Umbilical cord (tissue), 2 donors: ENCODE results near the gene ABCC6. TPM values are rescaled to one million over a fixed set of nuclear protein-coding genes. Genes with fewer than 3 reads are reported as not detected.
"Not testable (repeated sequence)": the region's sequence is repeated elsewhere in the genome, so short reads cannot be mapped to it uniquely, and the experiment has no call there.

Experiments
- DNase-seq: peaks from one replicate; pipeline ENCODE4 v3.0.0-alpha.2; 2015; ENCODE audit warnings: low spot score
- total RNA-seq: library from RNA; depleted of rRNA; stranded (reverse); fragments of >200 nt; gene quantifications from one replicate; pipeline ENCODE4 v1.2.3, GENCODE V29; 2014; ENCODE audit warnings: low replicate concordance; ENCODE audit not compliant: insufficient read depth

Gene ABCC6
- total RNA-seq, 1 donor from 2014 or later, result 0.96 TPM

- DNase-seq, result no peak
Measured at GRCh38 chr16:16112450-16113053, 110.7 kb downstream of the ABCC6 start.

- no peak for DNase-seq
Measured at GRCh38 chr16:16111639-16112038, 111.7 kb downstream of the ABCC6 start.

DNA sequence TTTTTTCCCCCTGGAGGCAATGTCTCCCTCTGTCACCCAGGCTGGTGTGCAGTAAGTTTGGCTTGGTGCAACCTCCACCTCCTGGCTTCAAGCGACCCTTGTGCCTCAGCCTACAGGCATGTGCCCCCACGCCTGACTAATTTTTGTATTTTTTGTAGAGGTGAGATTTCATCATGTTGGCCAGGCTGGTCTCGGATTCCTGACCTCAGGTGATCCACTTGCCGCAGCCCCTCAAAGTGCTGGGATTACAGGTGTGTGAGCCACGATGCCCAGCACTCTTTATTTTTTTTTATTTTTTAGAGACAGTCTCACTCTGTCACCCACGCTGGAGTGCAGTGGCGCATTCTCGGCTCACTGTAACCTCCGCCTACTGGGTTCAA lies 113.2 kb downstream of the ABCC6 start:
- DNase-seq, result no peak

DNA sequence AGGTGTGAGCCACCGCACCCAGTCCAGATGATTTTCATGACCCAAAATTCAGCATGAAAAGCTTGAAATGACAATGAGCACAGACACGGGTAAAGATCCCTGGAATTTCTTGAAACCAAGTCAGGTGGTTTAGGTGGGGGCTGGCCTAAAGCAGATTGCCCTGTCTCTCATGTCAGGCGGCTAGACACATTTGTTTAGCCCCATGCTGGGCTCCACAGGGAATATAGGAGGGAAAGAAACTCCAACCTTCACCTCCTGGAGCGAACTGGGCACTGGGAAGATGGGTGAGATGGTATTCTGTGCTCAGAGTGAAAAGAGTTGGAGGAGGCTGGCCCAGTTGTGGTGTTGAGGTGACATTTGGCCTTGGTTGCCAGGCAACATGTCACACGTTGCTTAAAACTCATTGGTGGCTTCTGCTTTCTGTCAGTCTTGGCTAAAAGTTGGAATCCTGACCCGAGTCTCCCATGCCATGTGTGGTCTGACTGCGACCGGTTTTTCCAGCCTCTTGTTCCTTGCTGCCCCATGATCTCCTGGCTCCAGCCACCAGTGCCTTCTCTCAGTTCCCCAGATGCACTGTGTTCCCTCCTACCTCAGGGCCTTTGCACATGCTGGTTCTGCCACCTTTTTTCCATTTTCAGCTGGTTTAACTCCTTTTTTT lies 113.7 kb downstream of the ABCC6 start:
- no peak for DNase-seq

DNA sequence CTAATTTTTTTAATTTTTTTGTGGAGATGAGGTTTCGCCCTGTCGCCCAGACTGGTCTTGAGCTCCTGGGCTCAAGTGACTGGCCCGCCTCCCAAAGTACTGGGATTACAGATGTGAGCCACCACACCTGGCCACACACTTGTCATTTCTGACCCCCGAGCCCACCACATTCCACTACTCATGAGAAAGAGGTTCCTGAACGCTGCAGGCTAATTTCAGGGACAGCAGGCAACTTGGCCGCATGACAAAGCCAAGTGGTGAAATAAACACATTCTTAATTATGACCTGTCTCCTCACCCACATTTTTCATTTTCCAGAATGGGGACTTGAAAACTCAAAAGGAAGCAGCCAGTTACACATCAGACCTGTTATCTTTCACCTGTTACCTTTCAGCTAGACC lies 114.5 kb downstream of the ABCC6 start:
- DNase-seq, result no peak

DNA sequence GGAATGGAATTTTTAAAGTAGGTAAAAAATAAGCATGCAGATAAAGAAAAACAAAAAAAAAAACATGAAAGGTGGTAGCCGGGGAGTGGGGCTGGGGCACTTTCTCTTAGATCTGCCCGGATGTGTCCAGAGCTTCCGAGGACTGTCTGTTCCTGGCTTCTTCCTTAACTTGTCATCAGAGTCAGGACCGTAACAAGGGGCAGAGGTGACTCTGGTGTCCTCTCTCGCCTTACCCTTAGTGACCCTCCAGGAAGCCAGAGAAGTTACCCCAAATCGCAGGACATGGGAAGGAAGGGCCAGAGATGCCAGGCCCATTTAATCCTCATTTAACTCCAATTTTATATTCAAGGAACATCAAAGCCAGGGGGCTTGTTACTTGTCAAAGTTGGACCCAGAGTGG lies 115.5 kb downstream of the ABCC6 start:
- DNase-seq, result no peak

GRCh38 chr16:16106466-16106865 lies 116.8 kb downstream of the ABCC6 start:
- no peak for DNase-seq

- DNase-seq, result no peak
Measured at GRCh38 chr16:16105646-16106045, 117.6 kb downstream of the ABCC6 start.

DNA sequence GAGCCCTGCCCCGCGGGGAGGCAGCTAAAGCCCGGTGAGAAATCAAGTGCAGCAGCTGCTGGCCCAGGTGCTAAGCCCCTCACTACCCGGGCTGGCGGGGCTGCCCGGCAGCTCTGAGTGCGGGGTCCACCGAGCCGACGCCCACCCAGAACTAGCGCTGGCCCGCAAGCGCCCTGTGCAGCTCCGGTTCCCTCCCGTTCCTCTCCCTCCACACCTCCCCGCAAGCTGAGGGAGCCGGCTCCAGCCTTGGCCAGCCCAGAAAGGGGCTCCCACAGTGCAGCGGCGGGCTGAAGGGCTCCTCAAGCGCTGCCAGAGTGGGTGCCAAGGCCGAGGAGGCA lies 118.5 kb downstream of the ABCC6 start:
- not testable (repeated sequence) for DNase-seq

DNA sequence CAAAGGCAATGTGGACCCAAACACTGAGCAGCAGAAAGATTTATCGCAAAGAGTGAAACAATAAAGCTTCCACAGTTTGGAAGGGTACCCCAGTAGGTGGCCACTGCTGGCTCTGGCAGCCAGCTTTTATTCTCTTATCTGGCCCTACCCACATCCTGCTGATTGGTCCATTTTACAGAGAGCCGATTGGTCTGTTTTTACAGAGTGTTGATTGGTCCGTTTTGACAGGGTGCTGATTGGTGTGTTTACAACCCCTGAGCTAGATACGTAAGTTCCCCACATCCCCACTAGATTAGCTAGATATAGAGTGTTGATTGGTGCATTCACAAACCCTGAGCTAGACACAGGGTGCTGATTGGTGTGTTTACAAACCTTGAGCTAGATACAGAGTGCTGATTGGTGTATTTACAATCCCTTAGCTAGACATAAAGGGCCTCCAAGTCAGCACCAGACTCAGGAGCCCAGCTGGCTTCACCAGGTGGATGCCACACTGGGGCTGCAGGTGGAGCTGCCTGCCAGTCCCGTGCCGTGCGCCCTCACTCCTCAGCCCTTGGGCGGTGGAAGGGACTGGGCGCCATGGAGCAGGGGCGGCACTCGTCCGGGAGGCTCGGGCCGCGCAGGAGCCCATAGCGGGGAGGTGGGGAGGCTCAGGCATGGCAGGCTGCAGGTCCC lies 119.0 kb downstream of the ABCC6 start:
- DNase-seq, result not testable (repeated sequence)

DNA sequence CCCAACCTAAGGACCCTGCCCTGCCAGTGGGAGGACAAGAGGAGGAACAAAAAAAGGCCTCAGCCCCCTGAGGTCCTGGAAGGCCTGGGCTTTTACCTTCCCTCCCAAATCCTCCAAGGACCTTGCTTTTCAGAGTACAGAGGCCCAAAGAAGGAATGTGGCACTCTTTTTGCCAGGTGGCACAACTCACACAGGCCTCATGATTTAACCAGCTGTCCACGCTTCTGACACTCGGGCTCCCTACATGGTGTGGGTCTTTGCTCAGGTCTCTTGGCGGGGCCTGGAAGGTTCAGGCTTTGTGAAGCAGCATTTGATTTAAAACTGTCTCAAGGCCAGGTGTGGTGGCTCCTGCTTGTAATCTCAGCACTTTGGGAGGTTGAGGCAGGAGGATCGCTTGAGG lies 120.6 kb downstream of the ABCC6 start:
- no peak for DNase-seq

DNA sequence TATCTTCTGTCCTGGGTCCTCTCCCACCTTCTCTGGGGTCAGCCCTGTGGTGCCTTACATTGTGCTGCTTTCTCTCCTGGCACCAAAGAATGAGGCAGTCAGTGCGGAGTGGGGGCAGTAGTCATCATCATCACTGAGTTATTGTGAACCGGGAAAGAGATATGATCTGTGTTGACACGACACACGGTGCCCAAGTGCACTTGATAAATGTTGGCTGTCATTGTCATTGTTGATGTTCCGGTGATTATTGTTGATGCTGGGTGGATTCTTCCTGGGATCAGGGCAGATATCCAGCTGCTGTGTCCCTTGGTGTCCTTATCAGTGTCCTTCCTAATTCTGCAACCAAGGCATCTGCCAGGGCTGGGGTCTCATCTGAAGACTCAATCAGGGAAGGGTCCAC lies 121.7 kb downstream of the ABCC6 start:
- no peak for DNase-seq

DNA sequence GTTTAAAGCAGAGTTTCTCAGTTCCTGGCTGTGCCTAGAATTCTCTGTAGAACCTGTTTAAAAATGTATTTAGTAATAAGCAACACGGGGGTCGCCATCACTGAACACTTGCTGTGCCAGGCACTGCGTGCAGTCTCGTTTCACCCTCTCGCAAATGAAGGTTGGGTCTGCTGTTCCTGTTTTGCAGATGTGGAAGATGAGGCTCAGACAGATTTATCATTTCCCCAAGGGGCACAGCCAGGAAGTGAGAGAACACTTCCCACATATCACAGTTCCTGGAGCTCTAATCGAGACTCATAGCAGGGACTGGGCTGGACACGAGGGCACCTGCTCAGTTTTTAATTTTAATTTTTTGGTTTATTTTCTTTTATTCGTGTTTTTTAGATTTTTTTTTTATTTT lies 122.7 kb downstream of the ABCC6 start:
- no peak for DNase-seq

DNA sequence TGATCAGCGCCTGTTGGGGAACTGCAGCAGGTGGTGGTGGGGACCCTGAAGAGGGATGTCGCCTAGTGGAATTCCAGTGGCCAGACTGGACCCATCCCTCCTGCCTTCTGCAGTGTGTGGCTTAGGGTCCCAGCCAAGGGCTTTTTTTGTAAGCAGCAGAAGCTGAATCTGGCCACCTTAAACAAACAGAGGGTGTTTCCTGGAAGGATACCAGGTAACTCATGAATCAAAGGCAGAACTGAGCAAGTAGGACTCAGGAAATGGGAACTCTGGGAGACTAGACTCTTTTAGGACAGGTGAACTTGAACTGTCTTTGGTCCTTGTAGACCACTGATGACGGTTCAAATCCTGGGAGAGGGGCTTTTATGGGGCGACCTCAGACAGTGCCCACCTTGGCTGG lies 124.0 kb downstream of the ABCC6 start:
- no peak for DNase-seq

Other genes with a start within 250 kb of the ABCC6 start
- gene NOMO3, start 9.0 kb upstream of the ABCC6 start, total RNA-seq, result 14.9 TPM
- not detected for gene NPIPA7, start 155.6 kb upstream of the ABCC6 start, total RNA-seq